Measurements from ENCODE around the gene DHRSX.

The DHRSX gene

GRCh38 chrX:2410279-2411020 is 90.3 kb downstream of the DHRSX start:
- H3K9me3 ChIP-seq (ENCODE audit: low read depth, low read length) = no peaks in the 10 kb centered on the region
- no peak overlapping the region for H3K4me3 ChIP-seq
- peaks cover 10% of the 10 kb centered on the region; the same call in 1 of the 2 replicates for H3K36me3 ChIP-seq (ENCODE audit: insufficient read depth, low read length)
- DNase-seq (ENCODE audit: low read depth, low spot score) = no peak
- no peak overlapping the region for H3K9ac ChIP-seq (ENCODE audit: insufficient read length)
- TF ChIP-seq EZH2 (IDR thresholded peaks at IDR 0.05) (no peak), FOXP2 (optimal IDR thresholded peaks at IDR 0.05; ENCODE audit: control extremely low read depth, extremely low read length, insufficient read depth) (no peak), POLR2AphosphoS5 (IDR thresholded peaks at IDR 0.05; ENCODE audit: borderline replicate concordance, low read depth, low read length) (no peak)
- H3K27ac ChIP-seq = no peak overlapping the region

GRCh38 chrX:2409796-2410195 is 91.0 kb downstream of the DHRSX start:
- Histone ChIP-seq H3K36me3 (ENCODE audit: insufficient read depth, low read length) (peaks cover 10% of the 10 kb centered on the region; the same call in 1 of the 2 replicates), H3K9me3 (ENCODE audit: low read depth, low read length) (no peaks in the 10 kb centered on the region), H3K4me3 (no peak overlapping the region), H3K9ac (ENCODE audit: insufficient read length) (no peak overlapping the region), H3K27ac (no peak overlapping the region)
- no peak for DNase-seq (ENCODE audit: low read depth, low spot score)
- no peak for TF ChIP-seq FOXP2 (optimal IDR thresholded peaks at IDR 0.05; ENCODE audit: control extremely low read depth, extremely low read length, insufficient read depth)
- TF ChIP-seq EZH2 (IDR thresholded peaks at IDR 0.05) = no peak
- no peak for TF ChIP-seq POLR2AphosphoS5 (IDR thresholded peaks at IDR 0.05; ENCODE audit: borderline replicate concordance, low read depth, low read length)

- no peak for TF ChIP-seq EZH2 (IDR thresholded peaks at IDR 0.05)
- no peak for TF ChIP-seq POLR2AphosphoS5 (IDR thresholded peaks at IDR 0.05; ENCODE audit: borderline replicate concordance, low read depth, low read length)
- TF ChIP-seq FOXP2 (optimal IDR thresholded peaks at IDR 0.05; ENCODE audit: control extremely low read depth, extremely low read length, insufficient read depth) = no peak
- Histone ChIP-seq H3K36me3 (ENCODE audit: insufficient read depth, low read length) (peaks cover 10% of the 10 kb centered on the region; the same call in 1 of the 2 replicates), H3K9ac (ENCODE audit: insufficient read length) (no peak overlapping the region), H3K4me3 (no peak overlapping the region), H3K9me3 (ENCODE audit: low read depth, low read length) (no peaks in the 10 kb centered on the region), H3K27ac (no peak overlapping the region)
- DNase-seq (ENCODE audit: low read depth, low spot score) = no peak
Measured at GRCh38 chrX:2408856-2409255, 91.9 kb downstream of the DHRSX start.

- TF ChIP-seq POLR2AphosphoS5 (IDR thresholded peaks at IDR 0.05; ENCODE audit: borderline replicate concordance, low read depth, low read length) (no peak), EZH2 (IDR thresholded peaks at IDR 0.05) (no peak), FOXP2 (optimal IDR thresholded peaks at IDR 0.05; ENCODE audit: control extremely low read depth, extremely low read length, insufficient read depth) (no peak)
- no peak overlapping the region for H3K4me3 ChIP-seq
Measured at GRCh38 chrX:2406891-2407518, 93.8 kb downstream of the DHRSX start.

GRCh38 chrX:2404776-2405175 is 96.0 kb downstream of the DHRSX start:
- no peaks in the 10 kb centered on the region for H3K9me3 ChIP-seq (ENCODE audit: low read depth, low read length)
- H3K9ac ChIP-seq (ENCODE audit: insufficient read length) = no peak overlapping the region
- H3K27ac ChIP-seq = no peak overlapping the region
- no peak for TF ChIP-seq FOXP2 (optimal IDR thresholded peaks at IDR 0.05; ENCODE audit: control extremely low read depth, extremely low read length, insufficient read depth)
- H3K4me3 ChIP-seq = no peak overlapping the region
- H3K36me3 ChIP-seq (ENCODE audit: insufficient read depth, low read length) = peaks cover 10% of the 10 kb centered on the region; the same call in 1 of the 2 replicates
- no peak for DNase-seq (ENCODE audit: low read depth, low spot score)

More at GRCh38 chrX:2406891-2407518, 93.8 kb downstream of the DHRSX start:
- peaks cover 10% of the 10 kb centered on the region; the same call in 1 of the 2 replicates for H3K36me3 ChIP-seq (ENCODE audit: insufficient read depth, low read length)
- no peak for DNase-seq (ENCODE audit: low read depth, low spot score)
- H3K9me3 ChIP-seq (ENCODE audit: low read depth, low read length) = no peaks in the 10 kb centered on the region
- no peak overlapping the region for H3K9ac ChIP-seq (ENCODE audit: insufficient read length)
- H3K27ac ChIP-seq = no peak overlapping the region

- no peak for DNase-seq (ENCODE audit: low read depth, low spot score)
- Histone ChIP-seq H3K4me3 (no peak overlapping the region), H3K36me3 (ENCODE audit: insufficient read depth, low read length) (peaks cover 7% of the 10 kb centered on the region; the same call in 1 of the 2 replicates), H3K27ac (no peak overlapping the region), H3K9ac (ENCODE audit: insufficient read length) (no peak overlapping the region), H3K9me3 (ENCODE audit: low read depth, low read length) (no peaks in the 10 kb centered on the region)
- TF ChIP-seq FOXP2 (optimal IDR thresholded peaks at IDR 0.05; ENCODE audit: control extremely low read depth, extremely low read length, insufficient read depth) (no peak), POLR2AphosphoS5 (IDR thresholded peaks at IDR 0.05; ENCODE audit: borderline replicate concordance, low read depth, low read length) (no peak), EZH2 (IDR thresholded peaks at IDR 0.05) (no peak)
Measured at GRCh38 chrX:2402361-2402690, 98.5 kb downstream of the DHRSX start.

GRCh38 chrX:2401590-2402360 is 99.0 kb downstream of the DHRSX start:
- no peak overlapping the region for H3K4me3 ChIP-seq
- TF ChIP-seq POLR2AphosphoS5 (IDR thresholded peaks at IDR 0.05; ENCODE audit: borderline replicate concordance, low read depth, low read length) = no peak
- no peak for TF ChIP-seq FOXP2 (optimal IDR thresholded peaks at IDR 0.05; ENCODE audit: control extremely low read depth, extremely low read length, insufficient read depth)
- no peak for TF ChIP-seq EZH2 (IDR thresholded peaks at IDR 0.05)
- no peak for DNase-seq (ENCODE audit: low read depth, low spot score)
- peaks cover 1% of the 10 kb centered on the region; the same call in 1 of the 2 replicates for H3K36me3 ChIP-seq (ENCODE audit: insufficient read depth, low read length)
- no peak overlapping the region for H3K27ac ChIP-seq
- H3K9me3 ChIP-seq (ENCODE audit: low read depth, low read length) = no peaks in the 10 kb centered on the region
- no peak overlapping the region for H3K9ac ChIP-seq (ENCODE audit: insufficient read length)

- Histone ChIP-seq H3K4me3 (no peak overlapping the region), H3K9ac (ENCODE audit: insufficient read length) (no peak overlapping the region), H3K27ac (no peak overlapping the region), H3K9me3 (ENCODE audit: low read depth, low read length) (no peaks in the 10 kb centered on the region), H3K36me3 (ENCODE audit: insufficient read depth, low read length) (no peaks in the 10 kb centered on the region)
- TF ChIP-seq EZH2 (IDR thresholded peaks at IDR 0.05) (no peak), POLR2AphosphoS5 (IDR thresholded peaks at IDR 0.05; ENCODE audit: borderline replicate concordance, low read depth, low read length) (no peak), FOXP2 (optimal IDR thresholded peaks at IDR 0.05; ENCODE audit: control extremely low read depth, extremely low read length, insufficient read depth) (no peak)
- no peak for DNase-seq (ENCODE audit: low read depth, low spot score)
Measured at GRCh38 chrX:2401201-2401589, 99.6 kb downstream of the DHRSX start.

All from SK-N-MC (cell line).